Activated T-helper 1 cell treated with anti-CD3 and anti-CD28 coated beads, Interleukin-12 subunit alpha, Interleukin-12 subunit beta, Interleukin-2, Interleukin-4 antibody, amounts not matched to agents 30 ng/mL and 10 ng/mL and 1 ng/mL, durations not matched to agents 14 hours and 24 hours and 36 hours (primary cell): ENCODE results near the gene CENPF. TPM values are rescaled to one million over a fixed set of nuclear protein-coding genes. Genes with fewer than 3 reads are reported as not detected.

Experiments
- DNase-seq: peaks from one replicate; pipeline ENCODE4 v3.0.0; 2021; ENCODE audit warnings: low spot score
- H3K27ac Mint-ChIP-seq: one replicate; pipeline ENCODE4 v1.8.0; 2021; ENCODE audit warnings: mild to moderate bottlenecking, mixed read lengths
- H3K27me3 Mint-ChIP-seq: one replicate; pipeline ENCODE4 v1.8.0; 2022; ENCODE audit warnings: mild to moderate bottlenecking, moderate library complexity, mixed read lengths; ENCODE audit not compliant: insufficient read depth
- H3K36me3 Mint-ChIP-seq: one replicate; pipeline ENCODE4 v1.8.0; 2021; ENCODE audit warnings: low read depth, mixed read lengths
- H3K4me1 Mint-ChIP-seq: one replicate; pipeline ENCODE4 v1.8.0; 2021; ENCODE audit warnings: low read depth, mixed read lengths
- H3K4me3 Mint-ChIP-seq: one replicate; pipeline ENCODE4 v1.8.0; 2021; ENCODE audit warnings: mild to moderate bottlenecking, moderate library complexity, mixed read lengths
- H3K9me3 Mint-ChIP-seq: one replicate; pipeline ENCODE4 v1.8.0; 2021; ENCODE audit warnings: mixed read lengths
- intact Hi-C: fragments of 100-400 bp; cut with micrococcal nuclease; formaldehyde crosslinking; loops from one replicate; pipeline ENCODE4 v1.15.1; 2024
- total RNA-seq: library from RNA; stranded (reverse); gene quantifications from 2 replicates; pipeline ENCODE4 v1.2.3, GENCODE V29; 2022

Gene CENPF
- total RNA-seq, 1 donor from 2014 or later = 51.7 TPM

DNA sequence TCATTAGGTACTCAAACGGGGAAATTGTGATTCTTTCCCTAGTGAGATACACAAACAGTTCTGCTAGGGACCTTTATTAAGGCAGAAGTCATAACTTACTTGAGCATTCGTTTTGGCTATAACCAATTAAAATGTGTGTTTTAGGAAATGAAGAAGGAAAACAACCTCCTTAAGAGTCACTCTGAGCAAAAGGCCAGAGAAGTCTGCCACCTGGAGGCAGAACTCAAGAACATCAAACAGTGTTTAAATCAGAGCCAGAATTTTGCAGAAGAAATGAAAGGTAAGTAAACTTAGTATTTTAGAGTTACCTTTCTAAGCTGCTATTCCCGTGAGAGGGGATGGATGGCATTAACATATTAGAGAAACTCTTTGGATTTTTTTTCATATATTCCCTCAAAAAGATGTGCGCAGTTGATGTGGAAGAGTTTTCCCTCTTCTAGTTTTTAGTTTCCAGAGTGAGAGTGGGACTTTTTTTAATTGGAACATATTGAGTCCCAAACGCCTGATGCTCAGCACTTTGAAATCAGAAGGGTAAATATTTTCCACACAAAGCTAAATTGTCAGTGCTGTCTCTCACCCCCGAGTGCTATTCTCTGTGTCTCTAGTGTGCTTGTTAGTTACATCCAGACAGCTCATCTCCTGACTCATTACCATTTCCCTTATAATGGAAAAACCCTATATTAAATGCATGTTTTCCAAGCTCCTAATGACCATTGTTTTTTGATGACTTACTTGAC lies 34.9 kb downstream of the CENPF start:
- Mint-ChIP-seq H3K9me3 (no peaks in the 10 kb centered on the region), H3K27me3 (no peaks in the 10 kb centered on the region), H3K4me1 (peaks cover 42% of the 10 kb centered on the region), H3K4me3 (peak overlapping the region; percentile 19), H3K27ac (no peak overlapping the region), H3K36me3 (peaks cover 27% of the 10 kb centered on the region)
- intact Hi-C loops = loop anchor here (1.0 kb wide), 1 partner anchor 10 kb away; no protein-coding TSS in a partner anchor
- no peak for DNase-seq

DNA sequence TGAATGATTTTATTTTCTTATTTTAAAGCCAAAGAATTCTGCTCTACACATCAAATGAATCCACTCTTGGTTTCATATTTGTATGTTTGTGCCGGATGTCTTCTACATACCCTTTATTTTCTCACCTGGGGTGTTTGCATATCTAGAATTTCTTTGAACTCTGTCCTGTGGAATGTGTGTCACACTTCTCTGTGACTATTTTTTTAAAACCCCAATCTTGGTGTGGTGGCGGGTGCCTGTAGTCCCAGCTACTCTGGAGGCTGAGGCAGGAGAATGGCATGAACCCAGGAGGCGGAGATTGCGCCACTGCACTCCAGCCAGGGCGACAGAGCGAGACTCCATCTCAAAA lies 35.4 kb downstream of the CENPF start:
- Mint-ChIP-seq H3K4me1 (peaks cover 42% of the 10 kb centered on the region), H3K4me3 (peak overlapping the region; percentile 19), H3K36me3 (peaks cover 26% of the 10 kb centered on the region), H3K9me3 (no peaks in the 10 kb centered on the region), H3K27me3 (no peaks in the 10 kb centered on the region), H3K27ac (peak overlapping the region; percentile 76)
- no peak for DNase-seq
- intact Hi-C loops = no loop called here

DNA sequence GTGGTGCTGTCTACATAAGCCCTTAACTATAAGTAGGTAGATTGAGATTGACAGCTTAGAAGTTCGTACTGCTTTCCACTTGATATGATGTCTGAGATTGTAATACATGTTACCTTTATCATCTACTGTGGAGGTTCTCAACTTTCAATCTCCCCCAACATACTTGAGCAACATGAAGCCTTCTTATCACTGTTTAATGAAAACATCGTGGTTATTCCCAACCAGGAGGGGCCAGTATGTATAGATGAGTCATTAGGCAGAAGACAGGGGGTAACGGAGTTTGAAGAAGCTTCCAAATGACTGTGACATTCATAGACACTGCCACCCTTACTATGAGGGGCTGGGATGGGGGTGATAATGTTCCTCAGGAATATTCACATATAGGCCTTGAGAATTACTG lies 36.0 kb downstream of the CENPF start:
- Mint-ChIP-seq H3K4me1 (peaks cover 39% of the 10 kb centered on the region), H3K27ac (peak overlapping the region; percentile 76), H3K4me3 (no peak overlapping the region), H3K27me3 (no peaks in the 10 kb centered on the region), H3K36me3 (peaks cover 25% of the 10 kb centered on the region), H3K9me3 (no peaks in the 10 kb centered on the region)
- DNase-seq = no peak
- intact Hi-C loops = no loop called here

DNA sequence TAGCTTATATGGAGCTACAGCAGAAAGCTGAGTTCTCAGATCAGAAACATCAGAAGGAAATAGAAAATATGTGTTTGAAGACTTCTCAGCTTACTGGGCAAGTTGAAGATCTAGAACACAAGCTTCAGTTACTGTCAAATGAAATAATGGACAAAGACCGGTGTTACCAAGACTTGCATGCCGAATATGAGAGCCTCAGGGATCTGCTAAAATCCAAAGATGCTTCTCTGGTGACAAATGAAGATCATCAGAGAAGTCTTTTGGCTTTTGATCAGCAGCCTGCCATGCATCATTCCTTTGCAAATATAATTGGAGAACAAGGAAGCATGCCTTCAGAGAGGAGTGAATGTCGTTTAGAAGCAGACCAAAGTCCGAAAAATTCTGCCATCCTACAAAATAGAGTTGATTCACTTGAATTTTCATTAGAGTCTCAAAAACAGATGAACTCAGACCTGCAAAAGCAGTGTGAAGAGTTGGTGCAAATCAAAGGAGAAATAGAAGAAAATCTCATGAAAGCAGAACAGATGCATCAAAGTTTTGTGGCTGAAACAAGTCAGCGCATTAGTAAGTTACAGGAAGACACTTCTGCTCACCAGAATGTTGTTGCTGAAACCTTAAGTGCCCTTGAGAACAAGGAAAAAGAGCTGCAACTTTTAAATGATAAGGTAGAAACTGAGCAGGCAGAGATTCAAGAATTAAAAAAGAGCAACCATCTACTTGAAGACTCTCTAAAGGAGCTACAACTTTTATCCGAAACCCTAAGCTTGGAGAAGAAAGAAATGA lies 37.6 kb downstream of the CENPF start:
- intact Hi-C loops = no loop called here

DNA sequence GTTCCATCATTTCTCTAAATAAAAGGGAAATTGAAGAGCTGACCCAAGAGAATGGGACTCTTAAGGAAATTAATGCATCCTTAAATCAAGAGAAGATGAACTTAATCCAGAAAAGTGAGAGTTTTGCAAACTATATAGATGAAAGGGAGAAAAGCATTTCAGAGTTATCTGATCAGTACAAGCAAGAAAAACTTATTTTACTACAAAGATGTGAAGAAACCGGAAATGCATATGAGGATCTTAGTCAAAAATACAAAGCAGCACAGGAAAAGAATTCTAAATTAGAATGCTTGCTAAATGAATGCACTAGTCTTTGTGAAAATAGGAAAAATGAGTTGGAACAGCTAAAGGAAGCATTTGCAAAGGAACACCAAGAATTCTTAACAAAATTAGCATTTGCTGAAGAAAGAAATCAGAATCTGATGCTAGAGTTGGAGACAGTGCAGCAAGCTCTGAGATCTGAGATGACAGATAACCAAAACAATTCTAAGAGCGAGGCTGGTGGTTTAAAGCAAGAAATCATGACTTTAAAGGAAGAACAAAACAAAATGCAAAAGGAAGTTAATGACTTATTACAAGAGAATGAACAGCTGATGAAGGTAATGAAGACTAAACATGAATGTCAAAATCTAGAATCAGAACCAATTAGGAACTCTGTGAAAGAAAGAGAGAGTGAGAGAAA lies 38.4 kb downstream of the CENPF start:
- Mint-ChIP-seq H3K27ac (no peak overlapping the region), H3K4me3 (no peak overlapping the region), H3K4me1 (peaks cover 40% of the 10 kb centered on the region), H3K36me3 (peaks cover 34% of the 10 kb centered on the region), H3K9me3 (no peaks in the 10 kb centered on the region), H3K27me3 (no peaks in the 10 kb centered on the region)
- intact Hi-C loops = no loop called here
- DNase-seq = no peak

More for the DNA sequence above, 37.6 kb downstream of the CENPF start:
- Mint-ChIP-seq H3K27me3 (no peaks in the 10 kb centered on the region), H3K9me3 (no peaks in the 10 kb centered on the region), H3K36me3 (peaks cover 29% of the 10 kb centered on the region), H3K27ac (no peak overlapping the region), H3K4me3 (no peak overlapping the region), H3K4me1 (peaks cover 36% of the 10 kb centered on the region)
- DNase-seq = no peak

DNA sequence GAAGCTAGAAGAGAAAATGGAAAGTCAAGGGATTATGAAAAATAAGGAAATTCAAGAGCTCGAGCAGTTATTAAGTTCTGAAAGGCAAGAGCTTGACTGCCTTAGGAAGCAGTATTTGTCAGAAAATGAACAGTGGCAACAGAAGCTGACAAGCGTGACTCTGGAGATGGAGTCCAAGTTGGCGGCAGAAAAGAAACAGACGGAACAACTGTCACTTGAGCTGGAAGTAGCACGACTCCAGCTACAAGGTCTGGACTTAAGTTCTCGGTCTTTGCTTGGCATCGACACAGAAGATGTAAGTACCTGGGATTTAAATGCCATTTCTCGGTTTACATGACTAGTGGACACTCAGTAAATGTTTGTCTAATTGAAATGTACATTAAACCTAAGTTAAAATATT lies 40.0 kb downstream of the CENPF start:
- H3K36me3 Mint-ChIP-seq = peaks cover 49% of the 10 kb centered on the region
- no peaks in the 10 kb centered on the region for H3K27me3 Mint-ChIP-seq
- no peak overlapping the region for H3K4me3 Mint-ChIP-seq
- no peak for DNase-seq
- H3K27ac Mint-ChIP-seq = no peak overlapping the region
- intact Hi-C loops = no loop called here
- peaks cover 30% of the 10 kb centered on the region for H3K4me1 Mint-ChIP-seq
- no peaks in the 10 kb centered on the region for H3K9me3 Mint-ChIP-seq

DNA sequence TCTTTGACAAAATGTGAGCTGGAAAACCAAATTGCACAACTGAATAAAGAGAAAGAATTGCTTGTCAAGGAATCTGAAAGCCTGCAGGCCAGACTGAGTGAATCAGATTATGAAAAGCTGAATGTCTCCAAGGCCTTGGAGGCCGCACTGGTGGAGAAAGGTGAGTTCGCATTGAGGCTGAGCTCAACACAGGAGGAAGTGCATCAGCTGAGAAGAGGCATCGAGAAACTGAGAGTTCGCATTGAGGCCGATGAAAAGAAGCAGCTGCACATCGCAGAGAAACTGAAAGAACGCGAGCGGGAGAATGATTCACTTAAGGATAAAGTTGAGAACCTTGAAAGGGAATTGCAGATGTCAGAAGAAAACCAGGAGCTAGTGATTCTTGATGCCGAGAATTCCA lies 42.7 kb downstream of the CENPF start:
- intact Hi-C loops = no loop called here
- no peak overlapping the region for H3K27ac Mint-ChIP-seq
- H3K36me3 Mint-ChIP-seq = peaks cover 61% of the 10 kb centered on the region
- DNase-seq = no peak
- no peaks in the 10 kb centered on the region for H3K9me3 Mint-ChIP-seq
- peaks cover 17% of the 10 kb centered on the region for H3K4me1 Mint-ChIP-seq
- H3K4me3 Mint-ChIP-seq = peak overlapping the region; percentile 16
- H3K27me3 Mint-ChIP-seq = no peaks in the 10 kb centered on the region

DNA sequence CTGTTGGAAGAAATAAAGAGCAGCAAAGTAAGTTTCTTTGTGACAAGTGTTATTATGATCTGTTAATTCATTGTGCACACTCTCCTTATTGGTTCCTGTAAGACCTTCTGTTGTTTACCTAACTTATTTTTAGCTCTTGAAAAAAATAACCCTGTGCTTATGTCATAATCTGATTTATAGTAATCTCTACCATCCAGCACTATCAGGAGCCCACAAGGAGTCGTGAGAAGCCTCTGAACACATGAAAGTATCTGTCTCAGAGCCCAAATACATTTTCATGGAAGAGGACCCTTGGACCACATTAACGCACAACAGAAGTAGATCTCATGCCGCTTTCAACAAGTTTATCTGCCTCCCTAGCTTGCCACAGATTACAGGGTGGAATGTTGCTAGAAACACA lies 45.8 kb downstream of the CENPF start:
- H3K36me3 Mint-ChIP-seq = peaks cover 76% of the 10 kb centered on the region
- intact Hi-C loops = no loop called here
- peaks cover 17% of the 10 kb centered on the region for H3K4me1 Mint-ChIP-seq
- H3K9me3 Mint-ChIP-seq = no peaks in the 10 kb centered on the region
- H3K27ac Mint-ChIP-seq = no peak overlapping the region
- no peak overlapping the region for H3K4me3 Mint-ChIP-seq
- no peaks in the 10 kb centered on the region for H3K27me3 Mint-ChIP-seq
- DNase-seq = no peak

DNA sequence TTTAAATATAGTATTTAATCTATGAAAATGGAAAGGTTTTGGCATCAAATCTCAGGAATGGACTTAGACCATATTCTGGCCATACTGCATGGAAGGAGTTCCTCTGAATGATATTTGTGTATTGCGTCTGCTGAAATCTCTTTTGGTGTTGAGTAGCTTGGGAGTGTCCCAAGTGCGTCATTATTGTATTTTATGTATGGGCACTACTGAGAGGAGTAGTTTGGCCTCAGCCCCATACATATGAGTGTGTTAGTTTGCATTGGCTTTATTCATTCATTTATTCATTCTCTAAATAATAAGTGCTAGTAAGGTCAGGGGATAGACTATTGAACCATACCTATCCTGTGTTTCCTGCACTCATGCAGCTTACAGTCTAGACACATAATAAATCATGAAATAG lies 46.6 kb downstream of the CENPF start:
- H3K4me1 Mint-ChIP-seq = peaks cover 17% of the 10 kb centered on the region
- intact Hi-C loops = no loop called here
- peaks cover 75% of the 10 kb centered on the region for H3K36me3 Mint-ChIP-seq
- no peaks in the 10 kb centered on the region for H3K27me3 Mint-ChIP-seq
- H3K4me3 Mint-ChIP-seq = no peak overlapping the region
- DNase-seq = no peak
- no peaks in the 10 kb centered on the region for H3K9me3 Mint-ChIP-seq
- no peak overlapping the region for H3K27ac Mint-ChIP-seq

DNA sequence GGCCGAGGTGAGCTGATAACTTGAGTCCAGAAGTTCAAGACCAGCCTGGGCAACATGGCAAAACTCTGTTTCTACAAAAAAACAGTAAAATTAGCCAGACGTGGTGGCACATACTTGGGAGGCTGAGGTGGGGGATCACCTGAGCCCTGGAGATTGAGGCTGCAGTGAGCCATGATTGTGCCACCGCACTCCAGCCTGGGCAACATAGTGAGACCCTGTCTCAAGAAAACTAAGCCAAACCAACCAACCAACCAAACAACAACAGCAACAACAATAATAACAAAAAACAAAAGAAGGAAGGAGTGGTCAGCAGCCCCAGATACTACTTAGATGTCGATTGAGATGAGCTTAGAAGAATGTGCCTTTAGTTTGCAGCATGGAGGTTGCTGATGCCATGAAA lies 47.7 kb downstream of the CENPF start:
- no peak overlapping the region for H3K4me3 Mint-ChIP-seq
- no peak overlapping the region for H3K27ac Mint-ChIP-seq
- H3K36me3 Mint-ChIP-seq = peaks cover 67% of the 10 kb centered on the region
- H3K4me1 Mint-ChIP-seq = peaks cover 9% of the 10 kb centered on the region
- no peaks in the 10 kb centered on the region for H3K27me3 Mint-ChIP-seq
- intact Hi-C loops = no loop called here
- H3K9me3 Mint-ChIP-seq = no peaks in the 10 kb centered on the region
- no peak for DNase-seq

DNA sequence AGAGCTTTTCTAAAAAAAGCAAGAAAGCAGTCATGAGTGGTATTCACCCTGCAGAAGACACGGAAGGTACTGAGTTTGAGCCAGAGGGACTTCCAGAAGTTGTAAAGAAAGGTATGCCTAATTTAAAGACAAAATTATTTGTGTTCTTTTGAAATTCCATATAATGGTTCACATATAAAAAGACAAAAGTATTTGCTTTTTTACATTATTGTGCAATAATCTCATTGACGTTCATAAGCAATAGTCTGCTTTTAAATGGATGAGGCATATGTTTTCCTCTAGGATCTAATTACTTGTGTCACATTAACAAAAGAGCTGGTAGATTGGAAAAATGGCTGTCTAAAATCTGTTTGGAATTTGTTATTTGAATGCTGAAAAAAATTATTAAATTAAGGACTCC lies 54.3 kb downstream of the CENPF start:
- no peaks in the 10 kb centered on the region for H3K27me3 Mint-ChIP-seq
- peaks cover 60% of the 10 kb centered on the region for H3K36me3 Mint-ChIP-seq
- no peak for DNase-seq
- no peak overlapping the region for H3K27ac Mint-ChIP-seq
- no peak overlapping the region for H3K4me3 Mint-ChIP-seq
- H3K4me1 Mint-ChIP-seq = no peaks in the 10 kb centered on the region
- H3K9me3 Mint-ChIP-seq = no peaks in the 10 kb centered on the region
- intact Hi-C loops = no loop called here

DNA sequence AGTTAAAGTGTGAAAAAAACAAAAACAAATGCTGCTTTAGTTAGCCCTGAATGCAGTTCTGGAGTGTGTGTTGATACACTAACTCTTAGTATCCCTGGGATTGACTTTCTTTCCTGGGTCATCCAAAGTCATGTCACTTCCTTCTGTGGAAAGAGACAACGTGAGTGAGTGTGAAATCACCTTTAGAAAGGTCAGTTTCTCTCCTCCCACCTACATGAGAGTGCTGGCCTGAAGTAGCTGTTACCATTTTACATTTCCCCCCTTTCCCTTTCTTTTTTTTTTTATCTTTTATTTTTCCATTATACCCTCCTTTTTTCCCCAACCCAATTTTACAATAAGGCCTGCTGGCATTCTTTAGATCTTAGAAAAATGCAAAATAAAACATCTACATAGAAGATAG lies 55.2 kb downstream of the CENPF start:
- Mint-ChIP-seq H3K36me3 (peaks cover 63% of the 10 kb centered on the region), H3K4me1 (no peaks in the 10 kb centered on the region), H3K9me3 (no peaks in the 10 kb centered on the region), H3K4me3 (no peak overlapping the region), H3K27me3 (no peaks in the 10 kb centered on the region), H3K27ac (peak overlapping the region; percentile 10)
- intact Hi-C loops = no loop called here
- DNase-seq = no peak

DNA sequence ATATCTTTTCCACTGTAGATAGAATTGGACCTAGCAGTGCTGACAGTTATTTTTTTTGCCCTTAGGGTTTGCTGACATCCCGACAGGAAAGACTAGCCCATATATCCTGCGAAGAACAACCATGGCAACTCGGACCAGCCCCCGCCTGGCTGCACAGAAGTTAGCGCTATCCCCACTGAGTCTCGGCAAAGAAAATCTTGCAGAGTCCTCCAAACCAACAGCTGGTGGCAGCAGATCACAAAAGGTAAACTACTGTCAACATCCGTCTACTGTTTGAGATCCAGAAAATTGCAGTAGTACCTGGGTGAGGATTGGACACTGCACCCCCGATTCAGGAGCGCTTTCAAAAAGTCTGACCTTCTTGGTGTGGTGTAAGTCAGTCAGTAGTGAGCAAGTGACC lies 55.8 kb downstream of the CENPF start:
- H3K27me3 Mint-ChIP-seq = no peaks in the 10 kb centered on the region
- H3K27ac Mint-ChIP-seq = no peak overlapping the region
- H3K4me3 Mint-ChIP-seq = no peak overlapping the region
- H3K36me3 Mint-ChIP-seq = peaks cover 65% of the 10 kb centered on the region
- H3K4me1 Mint-ChIP-seq = no peaks in the 10 kb centered on the region
- H3K9me3 Mint-ChIP-seq = no peaks in the 10 kb centered on the region
- DNase-seq = no peak
- intact Hi-C loops = no loop called here
